Hematopoietic multipotent progenitor cell treated with erythropoietin and hydrocortisone succinate and interleukin-3 and kit ligand, for 4 days (in vitro differentiated cells): ENCODE measurements around the gene CCNA1.

Experiments used
- DNase-seq: peaks from one replicate; pipeline ENCODE4 v3.0.0-alpha.2; 2015

CCNA1 gene

DNA sequence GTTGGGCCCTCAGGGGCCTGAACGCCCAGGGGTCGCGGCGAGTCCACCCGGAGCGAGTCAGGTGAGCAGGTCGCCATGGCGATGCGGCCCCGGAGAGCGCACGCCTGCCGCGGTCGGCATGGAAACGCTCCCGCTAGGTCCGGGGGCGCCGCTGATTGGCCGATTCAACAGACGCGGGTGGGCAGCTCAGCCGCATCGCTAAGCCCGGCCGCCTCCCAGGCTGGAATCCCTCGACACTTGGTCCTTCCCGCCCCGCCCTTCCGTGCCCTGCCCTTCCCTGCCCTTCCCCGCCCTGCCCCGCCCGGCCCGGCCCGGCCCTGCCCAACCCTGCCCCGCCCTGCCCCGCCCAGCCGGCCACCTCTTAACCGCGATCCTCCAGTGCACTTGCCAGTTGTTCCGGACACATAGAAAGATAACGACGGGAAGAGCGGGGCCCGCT, at the start of gene CCNA1:
Gene CCNA1, plus strand, starts transcription at position 390 of the 439 bp plus-strand sequence. CDS start 562 bp downstream, outside the sequence.
- peak; percentile 82 for DNase-seq

- DNase-seq: no peak
Observed at GRCh38 chr13:36385489-36385888, 46.8 kb upstream of the CCNA1 start.

DNA sequence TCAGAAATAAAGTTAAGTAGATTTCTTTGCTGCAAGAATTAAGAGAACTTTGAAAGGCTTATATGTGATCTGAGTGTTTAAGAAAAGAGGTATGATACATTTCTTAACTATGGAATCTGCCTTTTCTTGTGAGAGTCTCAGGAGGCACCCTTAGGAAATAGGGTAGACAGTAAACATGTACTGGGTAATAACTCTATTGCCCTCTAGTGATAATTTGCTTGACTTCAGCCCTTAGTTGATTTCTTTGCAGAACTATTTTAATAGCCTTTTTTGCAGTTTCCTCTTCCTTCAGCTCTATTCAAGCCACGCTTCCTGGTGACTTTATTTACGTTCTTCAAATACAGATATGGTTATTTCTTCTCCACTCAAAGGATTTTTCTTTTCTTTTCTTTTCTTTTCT, 37.0 kb upstream of the CCNA1 start:
- peak; percentile 79 for DNase-seq

DNA sequence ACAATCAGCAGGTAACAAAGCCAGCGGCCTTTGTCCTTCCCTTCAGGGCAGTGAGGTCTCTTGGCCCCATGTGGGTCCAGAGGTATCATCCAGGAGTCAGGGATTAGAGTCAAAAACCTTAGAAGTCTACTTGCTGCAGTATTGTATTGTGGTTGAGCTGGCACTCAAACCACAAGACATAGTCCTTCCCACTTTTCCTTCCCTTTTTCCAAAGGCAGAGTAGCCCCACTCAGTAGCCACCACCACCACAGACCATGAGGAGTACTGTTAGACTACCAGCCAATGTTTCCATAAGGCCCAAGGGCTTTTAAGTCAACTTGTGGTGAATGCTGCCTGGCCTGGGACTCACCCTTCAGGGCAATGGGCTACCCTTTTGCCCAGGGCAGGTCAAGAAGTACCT, 27.1 kb upstream of the CCNA1 start:
- no peak for DNase-seq

GRCh38 chr13:36412736-36413135, 19.6 kb upstream of the CCNA1 start:
- no peak for DNase-seq

DNA sequence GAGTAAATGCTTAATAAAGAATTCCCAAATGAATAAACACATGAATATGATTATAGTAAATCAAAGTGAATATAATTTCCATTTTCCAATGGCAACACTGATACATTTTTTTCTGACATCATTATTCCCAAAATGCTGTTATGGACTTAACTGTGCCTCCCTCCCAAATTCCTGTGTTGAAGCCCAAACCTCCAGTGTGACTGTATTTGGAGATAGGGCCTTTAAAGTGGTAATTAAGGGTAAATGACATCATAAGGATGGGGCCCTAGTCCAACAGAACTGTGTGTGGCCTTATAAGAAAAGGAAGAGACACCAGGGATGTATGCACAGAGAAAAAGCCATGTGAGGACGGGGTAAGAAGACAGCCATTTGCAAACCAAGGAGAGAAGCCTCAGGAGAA, 19.1 kb upstream of the CCNA1 start:
- no peak for DNase-seq

DNA sequence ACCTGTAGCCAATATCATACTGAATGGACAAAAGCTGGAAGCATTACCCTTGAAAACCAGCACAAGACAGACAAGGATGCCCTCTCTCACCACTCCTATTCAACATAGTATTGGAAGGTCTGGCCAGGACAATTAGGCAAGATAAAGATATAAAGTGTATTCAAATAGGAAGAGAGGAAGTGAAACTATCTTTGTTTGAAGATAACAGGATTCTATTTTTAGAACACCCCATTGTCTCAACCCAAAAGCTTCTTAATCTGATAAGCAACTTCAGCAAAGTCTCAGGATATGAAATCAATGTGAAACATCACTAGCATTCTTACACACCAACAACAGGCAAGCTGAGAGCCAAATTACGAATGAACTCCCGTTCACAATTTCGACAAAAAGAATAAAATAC, 17.8 kb upstream of the CCNA1 start:
- peak; percentile 63 for DNase-seq

DNA sequence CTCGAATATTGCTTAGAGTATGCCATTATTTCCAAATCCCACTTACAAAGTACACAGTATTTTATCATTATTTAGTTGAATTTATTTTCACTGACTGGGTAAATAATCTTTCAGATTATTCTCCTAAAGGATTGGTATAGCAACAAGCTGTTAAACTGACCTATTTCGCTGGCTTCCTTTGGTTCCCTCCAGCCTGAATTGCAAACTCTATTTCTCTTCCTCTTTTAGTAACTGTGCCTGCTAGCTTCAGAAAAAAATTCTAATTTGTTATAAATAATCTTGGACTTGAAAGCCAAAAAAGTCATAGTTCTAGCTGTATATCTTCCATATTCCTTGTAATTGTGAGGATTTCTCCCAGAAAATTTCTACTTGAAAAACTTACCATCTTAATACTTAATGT, 15.0 kb upstream of the CCNA1 start:
- DNase-seq: peak; percentile 61

GRCh38 chr13:36418022-36418805, 14.1 kb upstream of the CCNA1 start:
- peak; percentile 88 for DNase-seq

- peak; percentile 93 for DNase-seq
Observed at GRCh38 chr13:36420437-36420891, 11.8 kb upstream of the CCNA1 start.

GRCh38 chr13:36421447-36421846, 10.8 kb upstream of the CCNA1 start:
- peak; percentile 77 for DNase-seq

DNA sequence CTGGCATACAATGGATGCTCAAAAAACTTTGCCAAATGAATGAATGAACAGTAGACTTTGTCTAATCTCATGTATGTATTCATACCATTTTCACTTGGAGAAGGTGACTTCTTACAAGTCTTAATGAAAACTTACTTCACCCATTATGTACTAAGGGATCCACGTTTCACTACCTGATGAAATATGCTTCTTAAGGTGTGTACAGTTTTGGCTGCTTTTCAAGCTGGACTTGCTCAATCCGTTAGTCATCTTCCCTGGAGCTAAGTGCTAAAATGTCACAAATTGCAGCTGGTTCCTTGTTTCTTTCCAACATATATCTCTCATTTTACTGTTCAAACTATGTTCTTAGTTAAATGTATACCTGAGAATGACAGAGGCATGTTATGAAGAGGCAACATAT, 4.2 kb upstream of the CCNA1 start:
- DNase-seq: no peak

DNA sequence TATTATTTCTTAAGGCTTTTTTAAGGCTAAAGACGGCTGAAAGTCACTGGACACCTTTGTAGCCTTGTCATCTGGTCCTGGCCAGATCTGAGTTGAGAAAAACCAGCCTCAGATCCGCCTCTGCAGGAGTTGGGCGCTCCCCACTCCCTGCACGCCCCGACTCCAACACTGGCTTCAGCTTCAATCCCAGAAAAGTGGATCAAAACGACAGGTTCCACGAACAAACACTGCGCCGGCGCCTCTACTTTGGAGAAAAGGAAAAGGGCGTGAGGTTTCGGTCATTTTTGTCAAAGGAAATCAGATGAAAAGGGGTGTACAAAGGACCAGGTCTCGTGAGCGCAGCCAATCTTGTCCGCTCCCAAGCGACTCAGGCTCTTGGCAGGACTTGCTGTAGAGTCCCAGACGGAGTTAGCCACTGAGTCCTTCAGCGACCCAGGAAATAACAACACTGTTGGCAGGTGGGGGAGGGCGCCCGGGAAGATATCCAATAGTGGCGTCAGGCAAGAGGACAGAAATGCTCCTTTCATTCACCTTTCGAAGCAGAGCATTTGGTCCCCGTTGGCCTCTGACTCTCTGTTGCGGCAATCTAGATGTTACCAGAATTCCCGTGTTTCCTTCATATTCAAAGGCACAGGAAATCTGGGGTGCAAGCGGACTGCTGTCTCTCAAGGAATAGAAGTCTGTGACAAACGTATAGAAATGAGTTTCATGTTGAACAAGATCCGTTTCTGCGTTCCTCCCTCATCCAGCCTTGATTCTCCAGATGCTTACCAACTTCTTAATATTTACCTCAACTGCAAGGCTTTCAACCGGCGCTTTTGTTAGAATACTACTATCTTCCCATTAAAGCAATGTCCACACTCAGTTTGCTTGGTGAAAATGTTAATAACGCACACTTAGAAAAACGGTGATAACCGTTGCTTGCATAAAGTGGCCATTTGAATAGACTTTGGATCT, 1.8 kb upstream of the CCNA1 start:
- DNase-seq: no peak

DNA sequence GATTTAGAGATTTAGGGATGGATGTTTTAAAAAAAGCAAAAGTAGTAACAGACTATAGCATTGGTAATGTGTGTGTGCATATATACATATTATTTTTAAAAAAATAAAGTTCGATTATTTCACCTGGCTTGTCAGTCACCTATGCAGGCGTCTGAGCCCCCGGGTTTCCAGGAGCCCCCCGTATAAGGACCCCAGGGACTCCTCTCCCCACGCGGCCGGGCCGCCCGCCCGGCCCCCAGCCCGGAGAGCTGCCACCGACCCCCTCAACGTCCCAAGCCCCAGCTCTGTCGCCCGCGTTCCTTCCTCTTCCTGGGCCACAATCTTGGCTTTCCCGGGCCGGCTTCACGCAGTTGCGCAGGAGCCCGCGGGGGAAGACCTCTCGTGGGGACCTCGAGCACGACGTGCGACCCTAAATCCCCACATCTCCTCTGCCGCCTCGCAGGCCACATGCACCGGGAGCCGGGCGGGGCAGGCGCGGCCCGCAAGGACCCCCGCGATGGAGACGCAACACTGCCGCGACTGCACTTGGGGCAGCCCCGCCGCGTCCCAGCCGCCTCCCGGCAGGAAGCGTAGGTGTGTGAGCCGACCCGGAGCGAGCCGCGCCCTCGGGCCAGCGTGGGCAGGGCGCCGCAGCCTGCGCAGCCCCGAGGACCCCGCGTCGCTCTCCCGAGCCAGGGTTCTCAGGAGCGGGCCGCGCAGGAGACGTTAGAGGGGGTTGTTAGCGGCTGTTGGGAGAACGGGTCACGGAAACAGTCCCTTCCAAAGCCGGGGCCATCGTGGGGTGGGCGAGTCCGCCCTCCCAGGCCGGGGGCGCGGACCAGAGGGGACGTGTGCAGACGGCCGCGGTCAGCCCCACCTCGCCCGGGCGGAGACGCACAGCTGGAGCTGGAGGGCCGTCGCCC, 840 bp upstream of the CCNA1 start:
- no peak for DNase-seq

DNA sequence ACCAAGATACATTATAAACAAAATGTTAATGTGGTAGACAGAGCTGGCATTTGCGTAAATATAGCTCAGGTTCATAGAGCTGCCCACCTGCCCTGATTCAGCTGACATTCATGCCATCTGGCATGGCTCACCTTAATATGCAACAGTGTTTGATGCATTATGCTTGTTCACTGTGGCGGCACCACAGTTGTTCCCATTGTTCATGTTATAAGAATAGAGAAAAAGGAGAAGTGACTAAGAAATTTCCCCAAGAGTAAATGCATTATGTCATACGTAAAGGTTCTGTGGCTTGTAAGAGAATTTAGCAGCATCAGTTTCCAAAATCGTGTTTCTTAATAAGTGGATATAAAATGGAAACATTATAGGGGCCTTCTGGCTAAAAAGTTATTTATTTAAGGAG, 4.5 kb downstream of the CCNA1 start:
- DNase-seq: peak; percentile 66

DNA sequence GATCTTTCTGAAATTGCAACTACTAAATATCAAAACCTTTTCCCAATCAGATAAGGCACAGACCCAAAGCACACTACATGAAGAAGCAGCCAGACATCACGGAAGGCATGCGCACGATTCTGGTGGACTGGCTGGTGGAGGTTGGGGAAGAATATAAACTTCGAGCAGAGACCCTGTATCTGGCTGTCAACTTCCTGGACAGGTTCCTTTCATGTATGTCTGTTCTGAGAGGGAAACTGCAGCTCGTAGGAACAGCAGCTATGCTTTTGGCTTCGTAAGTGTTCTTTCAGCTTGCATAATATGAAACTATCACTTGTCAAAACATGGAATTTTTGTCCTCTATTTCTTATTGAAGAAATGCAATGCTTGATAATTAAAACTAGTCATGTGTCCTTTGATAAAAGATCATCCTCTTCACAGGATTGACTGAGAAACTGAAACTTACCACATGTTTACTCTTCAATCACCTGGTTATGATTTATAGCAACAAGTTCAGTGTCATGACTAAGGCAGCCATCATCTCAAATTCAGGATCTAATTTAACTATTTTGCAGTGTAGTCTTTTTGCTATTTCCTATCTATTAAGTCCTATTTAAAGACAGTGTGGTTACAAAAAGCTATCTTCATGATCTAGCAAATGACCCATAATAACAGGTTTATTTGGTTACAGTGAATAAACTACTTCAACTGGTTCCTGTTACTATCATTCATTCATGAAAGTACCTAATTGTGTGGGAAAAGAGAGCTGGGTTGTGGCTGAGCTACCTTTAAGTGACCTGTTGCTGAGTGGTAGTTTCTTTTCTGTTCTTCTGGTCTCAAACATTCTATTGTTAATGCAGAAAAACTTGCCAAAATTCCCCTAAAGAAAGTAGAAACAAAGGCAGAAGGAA, 6.5 kb downstream of the CCNA1 start:
- no peak for DNase-seq

GRCh38 chr13:36445278-36445677, 13.0 kb downstream of the CCNA1 start:
- DNase-seq: peak; percentile 81

DNA sequence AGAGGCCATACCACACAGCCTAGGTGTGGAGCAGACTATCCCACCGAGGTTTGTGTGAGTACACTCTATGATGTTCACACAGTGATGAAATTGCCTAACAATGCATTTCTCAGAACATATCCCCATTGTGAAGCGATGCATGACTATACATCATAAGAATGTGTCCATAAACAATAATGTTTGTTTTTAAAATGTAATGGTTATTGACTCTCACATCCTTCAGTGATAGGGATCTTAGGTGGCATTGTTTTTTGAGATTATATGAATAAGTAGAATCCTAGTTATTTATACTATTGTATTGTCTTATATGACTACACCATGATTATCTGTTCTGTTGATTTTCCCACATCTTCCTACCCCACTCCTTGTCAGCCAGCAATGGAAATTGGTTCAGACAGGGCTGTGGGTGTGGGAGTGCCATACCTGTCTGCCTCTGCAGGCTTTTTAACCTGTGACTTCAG, 13.6 kb downstream of the CCNA1 start:
- DNase-seq: no peak

- no peak for DNase-seq
Observed at GRCh38 chr13:36447501-36447900, 15.2 kb downstream of the CCNA1 start.

GRCh38 chr13:36450534-36450933, 18.2 kb downstream of the CCNA1 start:
- no peak for DNase-seq

GRCh38 chr13:36453516-36453915, 21.2 kb downstream of the CCNA1 start:
- peak; percentile 66 for DNase-seq
